ENCODE results near the gene SPPL2B.
A peak's percentile ranks its signal among the peaks of the same experiment; 100 is the strongest.
"Not testable (repeated sequence)": the region's sequence is repeated elsewhere in the genome, so short reads cannot be mapped to it uniquely, and the experiment has no call there.

Gene SPPL2B

DNA sequence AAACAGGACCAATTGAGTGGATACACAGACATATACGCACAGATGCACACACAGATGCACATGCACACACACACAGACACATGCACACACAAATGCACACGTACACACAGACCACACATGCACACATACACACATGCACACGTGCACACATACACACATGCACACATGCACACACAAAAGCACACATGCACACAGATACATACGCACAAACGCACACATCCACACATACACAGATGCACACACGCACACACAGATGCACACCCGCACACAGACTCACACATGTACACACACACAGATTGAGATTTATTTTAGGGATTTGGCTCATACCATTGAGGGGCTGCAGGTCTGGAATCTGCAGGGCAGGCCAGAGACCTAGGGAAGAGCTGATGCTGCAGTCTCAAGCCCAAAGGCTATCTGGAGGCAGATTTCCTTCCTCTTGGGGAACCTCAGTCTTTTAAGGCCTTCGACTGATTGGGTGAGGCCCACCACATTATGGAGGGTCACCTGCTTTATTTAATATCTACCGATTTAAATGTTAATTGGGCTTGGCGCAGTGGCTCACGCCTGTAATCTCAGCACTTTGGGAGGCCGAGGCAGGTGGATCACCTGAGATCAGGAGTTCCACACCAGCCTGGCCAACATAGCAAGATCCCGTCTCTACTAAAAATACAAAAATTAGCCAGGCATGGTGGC, 54.2 kb downstream of the SPPL2B start:
- no peak for DNase-seq

DNA sequence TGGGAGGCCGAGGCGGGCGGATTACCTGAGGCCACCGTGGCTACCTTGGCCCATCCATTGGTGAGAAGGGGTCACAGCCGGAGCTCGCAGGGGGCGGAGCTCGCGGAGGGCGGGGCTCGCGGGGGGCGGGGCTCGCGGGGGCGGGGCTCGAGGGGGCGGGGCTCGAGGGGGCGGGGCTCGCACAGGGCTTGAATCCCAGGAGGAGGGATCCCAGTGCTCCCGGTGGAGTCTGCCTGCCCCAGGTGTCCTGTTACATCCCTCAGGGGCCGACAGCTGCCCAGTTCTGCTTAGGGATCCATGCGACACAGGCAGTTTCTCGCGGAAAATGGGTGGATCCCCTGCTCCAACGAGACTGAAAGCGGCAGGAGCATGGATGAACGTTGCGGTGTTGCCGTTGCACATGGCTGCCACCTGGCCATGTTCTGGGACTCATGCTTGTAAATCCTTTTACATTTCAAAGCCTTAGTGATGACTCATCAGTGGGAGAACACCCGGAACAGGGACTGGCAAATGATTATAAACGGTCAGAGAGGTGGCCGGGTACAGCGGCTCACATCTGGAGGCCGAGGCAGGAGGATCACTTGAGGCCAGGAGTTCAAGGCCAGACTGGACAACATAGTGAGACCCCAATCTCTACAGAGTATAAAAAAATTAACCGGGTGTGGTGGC, 56.7 kb downstream of the SPPL2B start:
- DNase-seq = peak; percentile 95

DNA sequence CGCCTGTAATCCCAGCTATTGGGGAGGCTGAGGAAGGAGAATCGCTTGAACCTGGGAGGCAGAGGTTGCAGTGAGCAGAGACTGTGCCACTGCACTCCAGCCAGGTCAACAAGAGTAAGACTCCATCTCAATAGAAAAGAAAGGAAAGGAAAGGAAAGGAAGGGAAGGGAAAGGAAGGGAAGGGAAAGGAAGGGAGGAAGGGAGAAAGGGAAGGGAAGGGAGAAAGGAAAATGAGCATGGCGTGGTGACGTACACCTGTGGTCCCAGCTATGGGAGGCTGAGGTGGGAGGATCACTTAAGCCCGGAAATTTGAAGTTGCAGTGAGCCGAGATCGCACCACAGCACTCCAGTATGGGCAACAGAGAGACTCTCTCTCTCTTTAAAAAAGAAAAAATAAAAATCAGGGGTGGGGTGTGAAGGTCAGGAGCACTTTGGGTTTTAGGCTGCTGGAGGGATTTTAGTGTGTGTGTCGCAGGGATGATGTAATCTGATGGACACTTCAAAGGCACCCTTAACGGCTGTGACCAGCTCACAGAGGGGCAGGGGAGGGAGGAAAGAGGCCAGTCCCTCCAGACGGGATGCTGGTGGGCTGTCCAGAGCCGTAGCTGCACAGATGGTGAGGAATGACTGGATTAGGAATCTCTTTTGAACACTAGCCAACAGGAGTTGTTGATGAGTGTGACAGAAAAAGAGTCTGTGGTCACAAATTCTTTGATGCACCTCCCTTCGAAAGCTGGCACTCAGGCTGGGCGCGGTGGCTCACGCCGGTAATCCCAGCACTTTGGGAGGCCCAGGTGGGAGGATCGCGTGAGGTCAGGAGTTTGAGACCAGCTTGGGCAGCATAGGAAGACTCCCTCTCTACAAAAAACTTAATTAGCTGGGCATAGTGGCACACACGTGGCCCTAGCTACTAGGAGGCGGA, 59.1 kb downstream of the SPPL2B start:
- DNase-seq = no peak

DNA sequence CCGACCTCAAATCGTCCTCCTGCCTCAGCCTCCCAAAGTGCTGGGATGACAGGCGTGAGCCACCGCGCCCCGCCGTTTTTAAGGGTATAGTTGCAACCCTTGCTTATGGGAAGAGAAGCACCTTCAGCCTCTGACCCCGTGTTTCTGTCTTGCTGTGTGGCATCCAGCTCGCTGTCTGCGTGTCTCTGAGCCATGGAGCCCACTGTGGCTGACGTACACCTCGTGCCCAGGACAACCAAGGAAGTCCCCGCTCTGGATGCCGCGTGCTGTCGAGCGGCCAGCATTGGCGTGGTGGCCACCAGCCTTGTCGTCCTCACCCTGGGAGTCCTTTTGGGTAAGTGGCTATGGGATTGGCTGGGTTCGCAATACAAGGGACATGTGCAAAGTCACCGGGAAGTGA, 61.1 kb downstream of the SPPL2B start:
- DNase-seq = no peak

DNA sequence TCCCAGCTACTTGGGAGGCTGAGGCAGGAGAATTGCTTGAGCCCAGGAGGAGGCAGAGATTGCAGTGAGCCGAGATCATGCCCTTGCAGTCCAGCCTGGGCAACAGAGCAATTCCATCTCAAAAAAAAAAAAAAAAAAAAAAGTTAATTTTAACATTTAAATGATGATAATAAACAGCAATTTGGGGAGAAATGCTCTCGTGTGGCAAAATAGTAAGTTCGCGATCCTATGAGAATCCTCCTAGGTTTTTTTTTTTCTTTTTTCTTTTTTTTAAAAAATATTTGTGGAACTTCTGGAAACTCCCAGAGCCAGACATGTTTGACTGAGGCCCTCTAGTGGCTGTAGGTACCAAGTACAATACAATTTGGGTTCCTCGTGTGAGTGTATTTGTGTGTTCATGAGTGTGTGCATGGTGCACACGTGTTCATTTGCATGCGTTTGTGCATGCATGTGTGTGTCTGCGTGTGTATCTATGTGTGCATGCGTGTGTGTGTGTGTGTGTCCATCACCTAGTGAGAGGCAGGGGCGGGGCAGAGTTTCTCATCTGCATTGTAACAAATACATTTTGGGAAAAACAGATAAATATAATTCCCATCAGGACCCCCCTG, 62.7 kb downstream of the SPPL2B start:
- peak; percentile 56 for DNase-seq

DNA sequence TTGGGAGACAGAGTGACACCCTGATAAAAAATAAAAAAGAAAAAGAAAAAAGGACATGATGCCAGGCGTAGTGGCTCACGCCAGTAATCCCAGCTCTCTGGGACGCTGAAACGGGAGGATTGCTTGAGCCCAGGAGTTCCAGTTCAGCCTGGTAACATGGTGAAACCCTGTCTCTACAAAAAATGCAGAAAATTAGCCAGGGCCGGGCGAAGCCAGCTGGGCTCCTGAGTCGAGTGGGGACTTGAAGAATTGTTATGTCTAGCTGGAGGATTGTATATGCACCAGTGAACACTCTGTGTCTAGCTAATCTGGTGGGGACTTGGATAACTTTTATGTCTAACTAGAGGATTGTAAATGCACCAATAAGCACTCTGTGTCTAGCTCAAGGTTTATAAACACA, 63.9 kb downstream of the SPPL2B start:
- no peak for DNase-seq

DNA sequence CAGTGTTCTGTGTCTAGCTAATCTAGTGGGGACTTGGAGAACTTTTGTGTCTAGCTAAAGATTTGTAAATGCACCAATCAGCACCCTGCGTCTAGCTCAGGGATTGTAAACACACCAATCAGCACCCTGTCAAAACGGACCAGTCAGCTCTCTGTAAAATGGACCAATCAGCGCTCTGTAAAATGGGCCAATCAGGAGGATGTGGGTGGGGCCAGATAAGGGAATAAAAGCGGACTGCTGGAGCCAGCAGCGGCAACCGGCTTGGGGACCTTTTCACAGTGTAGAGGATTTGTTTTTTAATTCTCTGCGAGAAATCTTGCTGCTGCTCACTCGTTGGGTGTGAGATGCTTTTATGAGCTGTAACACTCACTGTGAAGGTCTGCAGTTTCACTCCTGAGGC, 64.4 kb downstream of the SPPL2B start:
- not testable (repeated sequence) for DNase-seq

DNA sequence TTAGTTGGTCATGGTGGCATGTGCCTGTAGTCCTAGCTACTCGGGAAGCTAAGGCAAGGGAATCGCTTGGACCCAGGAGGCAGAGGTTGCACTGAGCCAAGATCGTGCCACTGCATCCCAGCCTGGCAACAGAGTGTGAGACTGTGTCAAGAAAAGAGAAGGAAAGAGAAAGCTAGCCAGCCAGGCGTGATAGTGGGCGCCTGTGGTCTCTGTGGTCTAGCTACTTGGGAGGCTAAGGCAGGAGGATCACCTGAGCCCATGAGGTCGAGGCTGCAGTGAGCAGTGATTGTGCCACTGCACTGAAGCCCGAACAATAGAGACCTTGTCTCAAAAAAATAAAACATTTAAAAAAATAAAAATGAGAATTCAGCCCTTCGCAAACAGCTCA, 65.6 kb downstream of the SPPL2B start:
- DNase-seq = no peak

DNA sequence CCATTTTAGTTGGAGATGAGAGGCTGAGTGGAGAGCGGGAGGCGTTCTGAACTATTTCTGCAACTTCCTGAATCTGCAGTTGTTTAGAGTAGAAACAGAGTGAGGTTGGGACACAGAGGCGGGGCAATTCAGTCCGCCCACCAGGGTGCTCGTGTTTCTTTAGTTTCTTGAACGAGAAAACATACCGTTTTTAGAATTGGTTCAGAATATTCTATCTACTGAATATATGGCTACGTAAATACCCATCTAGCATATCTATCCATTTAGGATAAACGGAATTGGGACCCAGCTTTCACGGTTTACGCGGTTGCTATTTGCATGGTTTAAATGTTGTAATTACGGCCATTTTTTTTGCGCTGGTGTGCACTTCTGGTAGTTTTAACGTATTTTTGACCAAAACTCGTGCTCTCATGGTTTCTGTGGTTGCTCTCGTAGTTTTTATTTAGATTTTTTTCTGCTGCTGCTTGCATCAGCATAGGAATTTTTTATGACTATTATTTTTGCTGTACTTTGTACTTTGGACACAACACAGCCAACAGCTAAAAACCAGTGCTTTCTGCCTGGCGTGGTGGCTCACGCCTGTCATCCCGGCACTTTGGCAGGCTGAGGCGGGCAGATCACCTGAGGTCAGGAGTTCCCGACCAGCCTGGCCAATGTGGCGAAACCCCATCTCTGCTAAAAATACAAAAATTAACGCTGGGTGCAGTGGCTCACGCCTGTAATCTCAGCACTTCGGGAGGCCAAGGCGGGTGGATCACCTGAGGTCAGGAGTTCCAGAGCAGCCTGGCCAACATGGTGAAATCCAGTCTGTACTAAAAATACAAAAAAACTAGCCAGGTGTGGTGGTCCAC, 66.2 kb downstream of the SPPL2B start:
- DNase-seq = no peak

DNA sequence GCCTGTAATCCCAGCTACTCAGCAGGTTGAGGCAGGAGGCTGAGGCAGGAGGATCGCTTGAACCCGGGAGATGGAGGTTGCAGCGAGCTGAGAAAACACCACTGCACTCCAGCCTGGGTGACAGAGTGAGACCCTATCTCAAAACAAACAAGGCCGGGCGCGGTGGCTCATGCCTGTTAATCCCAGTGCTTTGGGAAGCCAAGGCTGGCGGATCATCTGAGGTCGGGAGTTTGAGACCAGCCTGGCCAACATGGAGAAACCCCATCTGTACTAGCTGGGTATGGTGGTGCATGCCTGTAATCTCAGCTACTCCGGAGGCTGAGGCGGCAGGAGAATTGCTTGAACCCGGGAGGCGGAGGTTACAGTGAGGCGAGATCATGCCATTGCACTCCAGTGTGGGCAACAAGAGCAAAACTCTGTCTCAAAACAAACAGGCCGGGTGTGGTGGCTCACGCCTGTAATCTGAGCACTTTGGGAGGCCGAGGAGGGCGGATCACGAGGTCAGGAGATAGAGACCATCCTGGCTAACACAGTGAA, 66.9 kb downstream of the SPPL2B start:
- DNase-seq = not testable (repeated sequence)

DNA sequence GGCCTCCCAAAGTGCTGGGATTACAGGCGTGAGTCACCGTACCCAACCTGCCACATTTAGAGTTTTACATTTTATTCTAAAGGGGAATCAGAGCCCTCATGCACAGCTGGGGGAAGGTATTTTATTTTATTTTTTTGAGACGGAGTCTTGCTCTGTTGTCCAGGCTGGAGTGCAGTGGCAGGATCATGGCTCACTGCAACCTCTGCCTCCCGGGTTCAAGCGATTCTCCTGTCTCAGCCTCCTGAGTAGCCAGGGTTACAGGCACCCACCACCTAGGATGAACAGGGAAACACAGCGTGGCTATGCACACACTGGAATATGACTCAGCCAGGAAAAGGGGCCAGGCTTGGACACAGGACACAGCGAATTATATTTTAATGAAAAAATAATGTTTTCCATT, 68.7 kb downstream of the SPPL2B start:
- not testable (repeated sequence) for DNase-seq

DNA sequence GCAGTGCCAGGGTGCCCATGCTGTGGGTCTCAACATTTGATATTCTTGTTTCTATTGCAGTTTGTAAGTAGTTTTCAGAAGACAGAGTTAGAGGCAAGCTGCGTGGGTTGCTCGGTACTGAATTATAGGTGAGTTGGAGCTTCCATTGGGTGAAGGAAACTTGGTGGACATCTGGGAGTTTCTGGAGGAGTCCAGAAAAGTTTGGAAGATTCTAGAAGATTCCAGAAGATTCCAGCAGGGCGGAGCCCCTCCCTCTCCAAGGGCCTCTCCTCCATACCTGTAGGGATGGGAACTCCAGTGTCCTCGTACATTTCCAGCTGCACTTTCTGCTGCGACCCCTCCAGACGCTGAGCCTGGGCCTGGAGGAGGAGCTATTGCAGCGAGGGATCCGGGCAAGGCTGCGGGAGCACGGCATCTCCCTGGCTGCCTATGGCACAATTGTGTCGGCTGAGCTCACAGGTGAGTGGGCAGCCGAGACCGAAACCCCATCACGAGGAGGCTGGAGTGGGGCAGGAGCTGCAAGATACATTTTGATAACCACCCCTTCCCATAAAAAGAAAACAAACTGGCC, 70.3 kb downstream of the SPPL2B start:
- DNase-seq = no peak

DNA sequence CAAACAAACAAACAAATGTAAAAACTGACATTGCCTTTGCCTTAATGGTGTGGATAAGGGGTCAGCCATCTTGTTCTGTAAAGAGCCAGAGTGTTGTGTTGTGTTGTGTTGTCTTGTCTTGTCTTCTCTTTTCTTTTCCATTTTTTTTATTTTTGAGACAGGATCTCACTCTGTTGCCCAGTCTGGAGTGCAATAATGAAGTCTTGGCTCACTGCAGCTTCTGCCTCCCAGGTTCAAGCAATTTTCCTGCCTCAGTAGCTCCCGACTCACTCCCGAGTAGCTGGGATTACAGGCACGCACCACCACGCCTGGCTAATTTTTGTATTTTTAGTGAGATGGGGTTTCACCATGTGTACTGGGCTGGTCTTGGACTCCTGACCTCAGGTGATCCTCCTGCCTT, 71.1 kb downstream of the SPPL2B start:
- no peak for DNase-seq

Data from NCI-H2029 (cell line).